HepG2 (cell line): ENCODE results near the gene HSPA1A. TPM values are rescaled to one million over a fixed set of nuclear protein-coding genes. Genes with fewer than 3 reads are reported as not detected.

Experiments used
- ARNTL ChIP-seq: sonication (generic); formaldehyde crosslinking; IDR thresholded peaks from 2 replicates; pipeline ENCODE4 v1.4.0; 2020; ENCODE audit warnings: mild to moderate bottlenecking, missing genetic modification reagents
- CREB3 ChIP-seq: sonication (generic); formaldehyde crosslinking; IDR thresholded peaks from 2 replicates; pipeline ENCODE4 v1.5.0; 2020; ENCODE audit warnings: missing genetic modification reagents
- CTCF ChIP-seq: sonication (generic); formaldehyde crosslinking; IDR thresholded peaks from 2 replicates; pipeline ENCODE4 v1.5.0; 2020; ENCODE audit warnings: mild to moderate bottlenecking, missing genetic modification reagents, moderate library complexity
- FOXK2 ChIP-seq: fragments of 450-650 bp; IDR thresholded peaks from 2 replicates; pipeline ENCODE4 v1.6.1; 2016
- IRF9 ChIP-seq: sonication (generic); formaldehyde crosslinking; IDR thresholded peaks from 2 replicates; pipeline ENCODE4 v1.8.0; 2022; ENCODE audit warnings: missing genetic modification reagents, mild to moderate bottlenecking, borderline replicate concordance
- KDM6A ChIP-seq: IDR thresholded peaks from 2 replicates; pipeline ENCODE4 v1.6.1; 2016; ENCODE audit warnings: low read depth
- MATR3 ChIP-seq: sonication (generic); formaldehyde crosslinking; IDR thresholded peaks from 2 replicates; pipeline ENCODE4 v1.4.0; 2020; ENCODE audit warnings: missing genetic modification reagents
- NONO ChIP-seq, 2 experiments: fragments of 450-650 bp in 1 of 2; sonication (generic) in 1 of 2; formaldehyde crosslinking in 1 of 2; IDR thresholded peaks in 1 of 2; conservative IDR thresholded peaks in 1 of 2; 2 replicates each; pipeline versions ENCODE4 v1.6.1 to v1.8.0; 2017 to 2022; ENCODE audit warnings: mild to moderate bottlenecking in 1 of 2, missing genetic modification reagents in 1 of 2, moderate library complexity in 1 of 2
- NR2C2 ChIP-seq: sonication (generic); formaldehyde crosslinking; IDR thresholded peaks from 2 replicates; pipeline ENCODE4 v1.4.0; 2020; ENCODE audit warnings: missing genetic modification reagents, mild to moderate bottlenecking, moderate library complexity, borderline replicate concordance
- RFX3 ChIP-seq: IDR thresholded peaks from 2 replicates; pipeline ENCODE4 v1.6.1; 2016; ENCODE audit warnings: missing biosample characterization, missing genetic modification reagents
- SIX4 ChIP-seq: sonication (generic); formaldehyde crosslinking; IDR thresholded peaks from 2 replicates; pipeline ENCODE4 v1.4.0; 2020; ENCODE audit warnings: missing genetic modification reagents
- XRCC5 ChIP-seq: fragments of 200-400 bp; formaldehyde crosslinking; optimal IDR thresholded peaks from 2 replicates; pipeline ENCODE3; 2017; ENCODE audit warnings: mild to moderate bottlenecking, low read length
- ZFP62 ChIP-seq: sonication (generic); formaldehyde crosslinking; IDR thresholded peaks from 2 replicates; pipeline ENCODE4 v1.4.0; 2020; ENCODE audit warnings: missing genetic modification reagents
- ZNF224 ChIP-seq: sonication (generic); formaldehyde crosslinking; IDR thresholded peaks from 2 replicates; pipeline ENCODE4 v1.5.0; 2020; ENCODE audit warnings: mild to moderate bottlenecking, missing genetic modification reagents
- ZNF318 ChIP-seq: sonication (generic); formaldehyde crosslinking; IDR thresholded peaks from 2 replicates; pipeline ENCODE4 v1.4.0; 2020; ENCODE audit warnings: mild to moderate bottlenecking, missing genetic modification reagents
- ZNF556 ChIP-seq: sonication (generic); formaldehyde crosslinking; IDR thresholded peaks from 2 replicates; pipeline ENCODE4 v1.4.0; 2020; ENCODE audit warnings: mild to moderate bottlenecking, missing genetic modification reagents, borderline replicate concordance
- ZSCAN20 ChIP-seq: sonication (generic); formaldehyde crosslinking; IDR thresholded peaks from 2 replicates; pipeline ENCODE4 v1.4.0; 2020; ENCODE audit warnings: missing genetic modification reagents, mild to moderate bottlenecking, borderline replicate concordance
- polyA plus RNA-seq, 8 experiments: library from polyadenylated mRNA; depleted of rRNA in 3 of 8; stranded (reverse) in 7 of 8; unstranded in 1 of 8; fragments of >200 nt; fragmentation: Illumina TruSeq in 4 of 8; extraction: Trizol in 4 of 8; gene quantifications; 2 replicates each; pipeline versions ENCODE4 v1.2.1 to v1.2.3, GENCODE V29; 2011 to 2016; ENCODE audit warnings: low read depth in 4 of 8, missing spikeins in 1 of 8, mixed read lengths in 1 of 8; ENCODE audit not compliant: insufficient read depth in 1 of 8
- total RNA-seq, 5 experiments: library from RNA; depleted of rRNA; stranded (reverse); fragments of >200 nt; fragmentation: Illumina TruSeq; extraction: Trizol; gene quantifications; 2 replicates each; pipeline ENCODE4 v1.2.3, GENCODE V29; 2016; ENCODE audit warnings: low read depth in 1 of 5

HSPA1A gene
- total and polyA plus RNA-seq, 2 of the 13 experiments (the other 11 are each of a cell fraction or from before 2014, with no cell fraction given) = 44.5 to 85.0 TPM

- TF ChIP-seq ZNF318 (CRISPR knock-in tag) (peak; percentile 70; the same call in 1 of the 2 replicates), ZNF224 (CRISPR knock-in tag) (no peak), ARNTL (CRISPR knock-in tag) (no peak), CTCF (CRISPR knock-in tag) (peak; percentile 45), XRCC5 (no peak), MATR3 (no peak), NR2C2 (no peak), ZSCAN20 (CRISPR knock-in tag) (0 out of 2 replicates have a peak, but pooled peaks have one; percentile 47), KDM6A (CRISPR knock-in tag) (no peak), ZNF556 (CRISPR knock-in tag) (no peak), SIX4 (no peak), RFX3 (CRISPR knock-in tag) (no peak), ZFP62 (CRISPR knock-in tag) (no peak), FOXK2 (no peak), IRF9 (CRISPR knock-in tag) (no peak), NONO (IDR thresholded peaks at IDR 0.05) (no peak), NONO (CRISPR knock-in tag; conservative IDR thresholded peaks at IDR 0.05) (0 out of 2 replicates have a peak, but pooled peaks have one; percentile 23), CREB3 (no peak)
Measured at GRCh38 chr6:31765910-31766794, 49.2 kb upstream of the HSPA1A start (continued).
